Stimulated activated CD4-positive, alpha-beta T cell treated with anti-CD3 and anti-CD28 coated beads, TNF-alpha, amount 100 ng/mL, for 24 hours (primary cell): ENCODE data around the gene SLC19A2.
A peak's percentile ranks its signal among the peaks of the same experiment; 100 is the strongest.
"Not testable (repeated sequence)": the region's sequence is repeated elsewhere in the genome, so short reads cannot be mapped to it uniquely, and the experiment has no call there.

Experiments used
- DNase-seq, 3 experiments: peaks; one replicate each; pipeline ENCODE4 v3.0.0-alpha.2; 2020; ENCODE audit warnings: low read depth in 3 of 3

The SLC19A2 gene

GRCh38 chr1:169485431-169486280 lies at the start of gene SLC19A2:
TSS of gene SLC19A2 (minus strand) at chr1:169485944. CDS start at chr1:169485766, 178 bp downstream.
- peak; percentile 82 to 94 (median 83) for DNase-seq

- no peak for DNase-seq
These were observed 48.9 kb upstream of the SLC19A2 start for GRCh38 chr1:169534653-169535052.

GRCh38 chr1:169533528-169534190 lies 47.9 kb upstream of the SLC19A2 start:
- DNase-seq: not testable (repeated sequence)

- no peak for DNase-seq
These were observed 44.7 kb upstream of the SLC19A2 start for GRCh38 chr1:169530448-169530847.

GRCh38 chr1:169529068-169529642 lies 43.4 kb upstream of the SLC19A2 start:
- DNase-seq: no peak

- no peak for DNase-seq
These were observed 42.7 kb upstream of the SLC19A2 start for GRCh38 chr1:169528215-169529067.

- DNase-seq: no peak
These were observed 41.9 kb upstream of the SLC19A2 start for GRCh38 chr1:169527451-169528214.

GRCh38 chr1:169527001-169527400 lies 41.3 kb upstream of the SLC19A2 start:
- no peak for DNase-seq

- no peak for DNase-seq
These were observed 40.5 kb upstream of the SLC19A2 start for GRCh38 chr1:169526120-169526832.

GRCh38 chr1:169525391-169525790 lies 39.6 kb upstream of the SLC19A2 start:
- no peak for DNase-seq

- DNase-seq: no peak
These were observed 38.2 kb upstream of the SLC19A2 start for GRCh38 chr1:169523904-169524303.

- no peak for DNase-seq
These were observed 35.5 kb upstream of the SLC19A2 start for GRCh38 chr1:169521226-169521625.

- DNase-seq: no peak
These were observed 31.9 kb upstream of the SLC19A2 start for GRCh38 chr1:169517558-169518186.

- no peak for DNase-seq
These were observed 29.9 kb upstream of the SLC19A2 start for GRCh38 chr1:169515641-169516040.

- no peak for DNase-seq
These were observed 29.0 kb upstream of the SLC19A2 start for GRCh38 chr1:169514566-169515270.

GRCh38 chr1:169513208-169513607 lies 27.5 kb upstream of the SLC19A2 start:
- DNase-seq: no peak

- no peak for DNase-seq
These were observed 25.7 kb upstream of the SLC19A2 start for GRCh38 chr1:169511316-169512005.

GRCh38 chr1:169510060-169510459 lies 24.3 kb upstream of the SLC19A2 start:
- DNase-seq: no peak

- DNase-seq: no peak
These were observed 23.6 kb upstream of the SLC19A2 start for GRCh38 chr1:169509354-169509753.
